GM12874 (cell line): ENCODE results near the gene CD82.
A peak's percentile ranks its signal among the peaks of the same experiment; 100 is the strongest.

Source experiments
- CTCF ChIP-seq: IDR thresholded peaks from 2 replicates; pipeline ENCODE4 v1.5.1; 2011; ENCODE audit warnings: low read depth, mild to moderate bottlenecking, control low read depth, low read length, moderate library complexity; ENCODE audit not compliant: insufficient read depth

The CD82 gene

GRCh38 chr11:44629732-44630345, 64.4 kb downstream of the CD82 start:
- TF ChIP-seq CTCF = no peak

- no peak for TF ChIP-seq CTCF
Observed at GRCh38 chr11:44630511-44631210, 65.2 kb downstream of the CD82 start.

GRCh38 chr11:44631831-44632230, 66.4 kb downstream of the CD82 start:
- TF ChIP-seq CTCF = no peak

GRCh38 chr11:44632466-44633123, 67.1 kb downstream of the CD82 start:
- peak; percentile 66 for TF ChIP-seq CTCF

GRCh38 chr11:44633641-44634040, 68.2 kb downstream of the CD82 start:
- 0 out of 2 replicates have a peak, but pooled peaks have one; percentile 15 for TF ChIP-seq CTCF

GRCh38 chr11:44634401-44635281, 69.2 kb downstream of the CD82 start:
- no peak for TF ChIP-seq CTCF

- no peak for TF ChIP-seq CTCF
Observed at GRCh38 chr11:44637487-44637886, 72.0 kb downstream of the CD82 start.
